SK-N-SH treated with all-trans-retinoic acid at 6 μM for 48 hours (cell line): ENCODE results near the gene NDUFAF2.
"Not testable (repeated sequence)": the region's sequence is repeated elsewhere in the genome, so short reads cannot be mapped to it uniquely, and the experiment has no call there.

ENCODE experiments used
- ARNTL ChIP-seq: fragments of 450-650 bp; formaldehyde crosslinking; IDR thresholded peaks from 2 replicates; pipeline ENCODE4 v1.5.0; 2020; ENCODE audit warnings: low read depth, mild to moderate bottlenecking, moderate library complexity, borderline replicate concordance
- BACH2 ChIP-seq: fragments of 250-450 bp; sonication (Bioruptor Pico); IDR thresholded peaks from 2 replicates; pipeline ENCODE4 v1.9.0; 2021; ENCODE audit warnings: mild to moderate bottlenecking, borderline replicate concordance
- CSDC2 ChIP-seq: fragments of 250-450 bp; sonication (Bioruptor Pico); IDR thresholded peaks from 2 replicates; pipeline ENCODE4 v1.5.0; 2020; ENCODE audit warnings: mild to moderate bottlenecking, moderate library complexity
- ESRRG ChIP-seq: fragments of 250-450 bp; sonication (Bioruptor Pico); IDR thresholded peaks from 2 replicates; pipeline ENCODE4 v1.6.1; 2021; ENCODE audit warnings: mild to moderate bottlenecking
- ISL1 ChIP-seq: fragments of 250-450 bp; sonication (Bioruptor Pico); IDR thresholded peaks from 2 replicates; pipeline ENCODE4 v2.1.2; 2022; ENCODE audit warnings: mild to moderate bottlenecking, moderate library complexity
- TCF4 ChIP-seq: fragments of 250-450 bp; sonication (Bioruptor Pico); IDR thresholded peaks from 2 replicates; pipeline ENCODE4 v1.8.0; 2021; ENCODE audit warnings: mild to moderate bottlenecking, moderate library complexity, borderline replicate concordance
- TOX ChIP-seq: fragments of 250-450 bp; sonication (Bioruptor Pico); IDR thresholded peaks from 2 replicates; pipeline ENCODE4 v1.8.0; 2021; ENCODE audit warnings: mild to moderate bottlenecking, moderate library complexity, borderline replicate concordance
- ZC3H10 ChIP-seq: fragments of 250-450 bp; sonication (Bioruptor Pico); IDR thresholded peaks from 2 replicates; pipeline ENCODE4 v1.5.1; 2021; ENCODE audit warnings: mild to moderate bottlenecking, moderate library complexity
- ZFP3 ChIP-seq: fragments of 250-450 bp; sonication (Bioruptor Pico); IDR thresholded peaks from 2 replicates; pipeline ENCODE4 v1.5.0; 2020; ENCODE audit warnings: mild to moderate bottlenecking, moderate library complexity
- ZFP30 ChIP-seq: fragments of 450-650 bp; formaldehyde crosslinking; IDR thresholded peaks from 2 replicates; pipeline ENCODE4 v1.5.0; 2022; ENCODE audit warnings: mild to moderate bottlenecking, moderate library complexity
- ZNF70 ChIP-seq: fragments of 450-650 bp; formaldehyde crosslinking; IDR thresholded peaks from 2 replicates; pipeline ENCODE4 v1.5.0; 2020; ENCODE audit warnings: mild to moderate bottlenecking, moderate library complexity
- TF ChIP-seq, protein P1 (sequence below): fragments of 250-450 bp; sonication (Bioruptor Pico); IDR thresholded peaks from 2 replicates; pipeline ENCODE4 v1.8.0; 2020; ENCODE audit warnings: mild to moderate bottlenecking, moderate library complexity, borderline replicate concordance

DNA sequence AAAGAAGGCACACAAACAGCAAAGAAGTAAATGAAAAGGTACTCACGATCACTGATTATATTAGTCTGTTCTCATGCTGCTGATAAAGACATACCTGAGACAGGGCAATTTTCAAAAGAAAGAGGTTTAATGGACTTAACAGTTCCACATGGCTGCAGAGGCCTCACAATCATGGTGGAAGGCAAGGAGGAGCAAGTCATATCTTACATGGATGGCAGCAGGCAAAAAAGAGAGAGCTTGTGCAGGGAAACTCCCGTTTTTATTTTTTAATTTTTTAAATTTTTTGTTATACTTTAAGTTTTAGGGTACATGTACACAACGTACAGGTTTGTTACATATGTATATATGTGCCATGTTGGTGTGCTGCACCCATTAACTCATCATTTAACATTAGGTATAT lies 37.1 kb downstream of the NDUFAF2 start:
- not testable (repeated sequence) for TF ChIP-seq ZC3H10 (CRISPR knock-in tag); ZFP30 (CRISPR knock-in tag); ZNF70; ESRRG; ZFP3 (CRISPR knock-in tag); ARNTL; ISL1 (CRISPR knock-in tag); TCF4 (CRISPR knock-in tag); BACH2; TOX (CRISPR knock-in tag); CSDC2
- TF ChIP-seq, protein P1, sequence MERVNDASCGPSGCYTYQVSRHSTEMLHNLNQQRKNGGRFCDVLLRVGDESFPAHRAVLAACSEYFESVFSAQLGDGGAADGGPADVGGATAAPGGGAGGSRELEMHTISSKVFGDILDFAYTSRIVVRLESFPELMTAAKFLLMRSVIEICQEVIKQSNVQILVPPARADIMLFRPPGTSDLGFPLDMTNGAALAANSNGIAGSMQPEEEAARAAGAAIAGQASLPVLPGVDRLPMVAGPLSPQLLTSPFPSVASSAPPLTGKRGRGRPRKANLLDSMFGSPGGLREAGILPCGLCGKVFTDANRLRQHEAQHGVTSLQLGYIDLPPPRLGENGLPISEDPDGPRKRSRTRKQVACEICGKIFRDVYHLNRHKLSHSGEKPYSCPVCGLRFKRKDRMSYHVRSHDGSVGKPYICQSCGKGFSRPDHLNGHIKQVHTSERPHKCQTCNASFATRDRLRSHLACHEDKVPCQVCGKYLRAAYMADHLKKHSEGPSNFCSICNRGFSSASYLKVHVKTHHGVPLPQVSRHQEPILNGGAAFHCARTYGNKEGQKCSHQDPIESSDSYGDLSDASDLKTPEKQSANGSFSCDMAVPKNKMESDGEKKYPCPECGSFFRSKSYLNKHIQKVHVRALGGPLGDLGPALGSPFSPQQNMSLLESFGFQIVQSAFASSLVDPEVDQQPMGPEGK (CRISPR knock-in tag): not testable (repeated sequence)
